Suprapubic skin (tissue), 4 donors: Measurements from ENCODE around the gene APOO.

Experiments used
- EP300 ChIP-seq: sonication (generic); formaldehyde crosslinking; IDR thresholded peaks from one replicate; pipeline ENCODE4 v1.6.1; 2017; ENCODE audit warnings: antibody characterized with exemption
- POLR2A ChIP-seq, 2 donors: fragments of 450-650 bp; IDR thresholded peaks; one replicate each; pipeline ENCODE4 v1.6.1; 2017; ENCODE audit warnings: antibody characterized with exemption in 2 of 2, mild to moderate bottlenecking in 2 of 2, moderate library complexity in 2 of 2
- POLR2AphosphoS5 ChIP-seq, 3 donors: sonication (generic); formaldehyde crosslinking; IDR thresholded peaks; one replicate each; pipeline ENCODE4 v1.6.1; 2017; ENCODE audit warnings: antibody characterized with exemption in 3 of 3

DNA sequence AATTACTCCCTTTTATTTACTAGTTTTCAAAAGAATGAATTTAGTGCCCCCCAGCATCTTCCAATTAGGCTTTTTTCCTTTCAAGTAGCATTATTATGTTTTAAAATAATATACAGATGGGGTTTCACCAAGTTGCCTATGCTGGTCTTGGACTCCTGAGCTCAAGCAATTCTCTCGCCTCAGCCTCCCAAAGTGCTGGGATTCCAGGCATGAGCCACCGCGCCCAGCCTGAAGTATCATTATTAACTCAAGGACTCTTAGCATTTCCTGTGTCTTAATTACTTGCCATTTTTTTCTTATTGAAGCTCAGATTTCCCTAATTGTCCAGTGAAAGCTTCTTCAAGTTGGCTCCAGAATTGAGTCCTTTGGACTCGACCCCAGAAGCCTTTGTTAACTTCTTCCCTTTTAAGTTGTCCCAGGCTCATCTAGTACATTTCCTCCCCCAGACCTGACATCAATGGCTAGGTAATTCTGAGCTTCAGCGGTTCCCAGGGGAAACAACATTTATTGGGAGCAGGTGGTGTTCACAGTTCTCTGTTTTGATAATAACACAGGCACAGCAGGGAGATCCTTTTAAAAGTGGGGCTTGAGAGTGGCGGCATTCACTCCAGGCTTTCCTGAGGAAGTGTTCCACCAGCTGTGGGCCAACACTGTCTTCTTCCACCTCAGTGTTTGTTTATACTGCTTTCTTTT lies 114.7 kb downstream of the APOO start:
- TF ChIP-seq POLR2A (IDR thresholded peaks at IDR 0.05) (no peak), EP300 (no peak), POLR2AphosphoS5 (IDR thresholded peaks at IDR 0.05) (no peak)
